H9 (cell line): ENCODE data around the gene MLANA. TPM values are rescaled to one million over a fixed set of nuclear protein-coding genes. Genes with fewer than 3 reads are reported as not detected.

ENCODE experiments used
- DNase-seq: peaks from one replicate; pipeline ENCODE4 v3.0.0-alpha.2; 2017
- H2AFZ ChIP-seq: one replicate; pipeline ENCODE4 v1.6.1; 2013; ENCODE audit warnings: mild to moderate bottlenecking, low read length, control low read depth, moderate library complexity
- H2AK5ac ChIP-seq: 2 replicates; pipeline ENCODE4 v1.6.1; 2013; ENCODE audit warnings: low read length, control low read depth, mixed read lengths; ENCODE audit not compliant: insufficient read length
- H2BK120ac ChIP-seq: one replicate; pipeline ENCODE4 v1.6.1; 2013; ENCODE audit warnings: low read depth, mild to moderate bottlenecking, low read length, control low read depth, inconsistent platforms; ENCODE audit not compliant: poor library complexity, severe bottlenecking
- H2BK12ac ChIP-seq: 2 replicates; pipeline ENCODE4 v1.6.1; 2013; ENCODE audit warnings: low read length, control low read depth, mixed read lengths, low read depth; ENCODE audit not compliant: insufficient read length
- H2BK15ac ChIP-seq: 2 replicates; pipeline ENCODE4 v1.6.1; 2013; ENCODE audit warnings: low read depth, low read length, control low read depth
- H2BK20ac ChIP-seq: one replicate; pipeline ENCODE4 v1.6.1; 2013; ENCODE audit warnings: low read depth, mild to moderate bottlenecking, low read length, control low read depth, inconsistent platforms; ENCODE audit not compliant: poor library complexity, severe bottlenecking
- H2BK5ac ChIP-seq: 2 replicates; pipeline ENCODE4 v1.6.1; 2013; ENCODE audit warnings: low read length, control low read depth, mixed read lengths; ENCODE audit not compliant: insufficient read length
- H3K14ac ChIP-seq: 2 replicates; pipeline ENCODE4 v1.6.1; 2013; ENCODE audit warnings: low read length, control low read depth; ENCODE audit not compliant: insufficient read depth
- H3K18ac ChIP-seq: 2 replicates; pipeline ENCODE4 v1.6.1; 2013; ENCODE audit warnings: low read depth, mild to moderate bottlenecking, mixed read lengths, low read length, control low read depth; ENCODE audit not compliant: insufficient read length
- H3K23ac ChIP-seq: 2 replicates; pipeline ENCODE4 v1.6.1; 2013; ENCODE audit warnings: low read length, control low read depth, mixed read lengths, low read depth; ENCODE audit not compliant: insufficient read length
- H3K23me2 ChIP-seq: 2 replicates; pipeline ENCODE4 v1.6.1; 2013; ENCODE audit warnings: low read depth, mild to moderate bottlenecking, mixed read lengths, low read length, control low read depth; ENCODE audit not compliant: insufficient read length, poor library complexity, severe bottlenecking
- H3K27ac ChIP-seq: 2 replicates; pipeline ENCODE4 v1.5.1; 2013; ENCODE audit warnings: low read length, control low read depth, mixed read lengths, low read depth; ENCODE audit not compliant: insufficient read length
- H3K27me3 ChIP-seq: 2 replicates; pipeline ENCODE4 v1.6.1; 2013; ENCODE audit warnings: low read length, control low read depth, inconsistent platforms; ENCODE audit not compliant: insufficient read depth
- H3K4ac ChIP-seq: 2 replicates; pipeline ENCODE4 v1.6.1; 2013; ENCODE audit warnings: low read depth, mild to moderate bottlenecking, control low read depth, inconsistent platforms, low read length, moderate library complexity
- H3K4me1 ChIP-seq: 2 replicates; pipeline ENCODE4 v1.6.1; 2013; ENCODE audit warnings: low read length, control low read depth, inconsistent platforms; ENCODE audit not compliant: insufficient read depth
- H3K4me2 ChIP-seq: 2 replicates; pipeline ENCODE4 v1.6.1; 2013; ENCODE audit warnings: low read length, control low read depth, mixed read lengths; ENCODE audit not compliant: insufficient read length, insufficient read depth
- H3K56ac ChIP-seq: 2 replicates; pipeline ENCODE4 v1.6.1; 2013; ENCODE audit warnings: low read depth, mild to moderate bottlenecking, mixed read lengths, low read length, control low read depth; ENCODE audit not compliant: insufficient read length
- H3K79me1 ChIP-seq: 2 replicates; pipeline ENCODE4 v1.6.1; 2013; ENCODE audit warnings: low read depth, mild to moderate bottlenecking, moderate library complexity, low read length, control low read depth, inconsistent platforms; ENCODE audit not compliant: insufficient read depth, poor library complexity, severe bottlenecking
- H3K79me2 ChIP-seq: 2 replicates; pipeline ENCODE4 v1.6.1; 2013; ENCODE audit warnings: low read length, control low read depth, inconsistent platforms; ENCODE audit not compliant: insufficient read depth
- H3K9ac ChIP-seq: 2 replicates; pipeline ENCODE4 v1.6.1; 2013; ENCODE audit warnings: low read length, control low read depth, mixed read lengths; ENCODE audit not compliant: insufficient read length; ENCODE audit errors: extremely low read depth
- H3K9me3 ChIP-seq: one replicate; pipeline ENCODE4 v1.6.1; 2013; ENCODE audit warnings: low read depth, low read length, inconsistent platforms; ENCODE audit not compliant: control insufficient read depth
- H3T11ph ChIP-seq: one replicate; pipeline ENCODE4 v1.6.1; 2013; ENCODE audit warnings: mild to moderate bottlenecking, low read length, control low read depth, inconsistent platforms
- H4K20me1 ChIP-seq: one replicate; pipeline ENCODE4 v1.6.1; 2013; ENCODE audit not compliant: control insufficient read depth, insufficient read length, insufficient read depth
- H4K5ac ChIP-seq: 2 replicates; pipeline ENCODE4 v1.6.1; 2013; ENCODE audit warnings: low read depth, mild to moderate bottlenecking, mixed read lengths, low read length, control low read depth; ENCODE audit not compliant: insufficient read length
- H4K8ac ChIP-seq: replicated peaks from 2 replicates; pipeline ENCODE4 v1.6.1; 2013; ENCODE audit warnings: low read length, control low read depth, mixed read lengths, low read depth; ENCODE audit not compliant: insufficient read length
- H4K91ac ChIP-seq: 2 replicates; pipeline ENCODE4 v1.6.1; 2013; ENCODE audit warnings: low read depth, mild to moderate bottlenecking, moderate library complexity, mixed read lengths, low read length, control low read depth; ENCODE audit not compliant: insufficient read length
- H3K27ac Mint-ChIP-seq, 3 experiments: 2 replicates in 2 of 3; 3 replicates in 1 of 3; pipeline ENCODE4 v1.8.0; 2020 to 2021; ENCODE audit warnings: mixed read lengths in 3 of 3, mild to moderate bottlenecking in 1 of 3, moderate library complexity in 1 of 3
- H3K27me3 Mint-ChIP-seq: 2 replicates; pipeline ENCODE4 v1.8.0; 2021; ENCODE audit warnings: low read depth, mild to moderate bottlenecking, moderate library complexity, mixed read lengths
- H3K36me3 Mint-ChIP-seq, 3 experiments: 2 replicates in 2 of 3; 3 replicates in 1 of 3; pipeline ENCODE4 v1.8.0; 2020 to 2021; ENCODE audit warnings: low read depth in 3 of 3, mixed read lengths in 3 of 3; ENCODE audit not compliant: insufficient read depth in 1 of 3
- H3K4me1 Mint-ChIP-seq, 2 experiments: 2 replicates each; pipeline ENCODE4 v1.8.0; 2020; ENCODE audit warnings: mixed read lengths in 2 of 2
- H3K4me3 Mint-ChIP-seq, 2 experiments: 2 replicates in 1 of 2; 3 replicates in 1 of 2; pipeline ENCODE4 v1.8.0; 2020 to 2021; ENCODE audit warnings: mild to moderate bottlenecking in 2 of 2, mixed read lengths in 2 of 2, moderate library complexity in 1 of 2
- H3K9me3 Mint-ChIP-seq, 2 experiments: 2 replicates in 1 of 2; 3 replicates in 1 of 2; pipeline ENCODE4 v1.8.0; 2020; ENCODE audit warnings: mild to moderate bottlenecking in 2 of 2, mixed read lengths in 2 of 2, moderate library complexity in 1 of 2
- WGBS: extraction: QIAGEN DNeasy Blood & Tissue Kit; methylation state at CpG from one replicate; pipeline ENCODE4 v1.1.7; 2013; ENCODE audit warnings: missing lambda C conversion rate, low lambda C conversion rate, mixed read lengths; ENCODE audit not compliant: insufficient read length; ENCODE audit errors: extremely low coverage; 5-methylcytosine and 5-hydroxymethylcytosine counted together
- total RNA-seq: library from RNA; stranded (reverse); gene quantifications from 2 replicates; pipeline ENCODE4 v1.2.1, GENCODE V29; 2021
- TF ChIP-seq, protein P1 (sequence below): fragments of 200-600 bp; sonication (generic); conservative IDR thresholded peaks from 3 replicates; pipeline ENCODE4 v1.8.0; 2021; ENCODE audit warnings: antibody characterized with exemption, mild to moderate bottlenecking

MLANA gene
- total RNA-seq, 1 experiment from 2014 or later: not detected

DNA sequence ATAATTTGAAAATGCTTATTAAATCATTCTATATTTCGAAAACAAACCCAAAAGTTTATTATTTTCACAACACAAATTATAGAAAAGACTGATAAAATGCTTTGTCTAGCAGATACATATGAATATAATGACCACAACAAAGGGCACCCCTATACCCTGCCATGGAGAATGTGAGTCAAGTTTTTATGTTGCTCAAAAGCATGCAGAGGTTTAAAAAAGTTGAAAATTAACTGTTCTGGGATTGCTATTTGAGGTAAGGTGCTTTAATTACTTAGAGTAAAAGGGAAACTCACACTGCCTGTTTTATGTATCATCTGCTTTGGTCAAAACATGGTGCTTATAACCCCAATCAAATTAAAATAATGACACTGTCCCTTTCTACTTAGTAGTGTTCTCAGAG lies 41.0 kb downstream of the MLANA start:
- H3K4me2 ChIP-seq: no peak overlapping the region
- H3K27me3 Mint-ChIP-seq: no peaks in the 10 kb centered on the region
- H2BK12ac ChIP-seq: no peak overlapping the region
- no peak overlapping the region for H3K56ac ChIP-seq
- H3T11ph ChIP-seq: no peak overlapping the region
- no peak overlapping the region for H2BK120ac ChIP-seq
- H3K23ac ChIP-seq: no peak overlapping the region
- TF ChIP-seq, protein P1, sequence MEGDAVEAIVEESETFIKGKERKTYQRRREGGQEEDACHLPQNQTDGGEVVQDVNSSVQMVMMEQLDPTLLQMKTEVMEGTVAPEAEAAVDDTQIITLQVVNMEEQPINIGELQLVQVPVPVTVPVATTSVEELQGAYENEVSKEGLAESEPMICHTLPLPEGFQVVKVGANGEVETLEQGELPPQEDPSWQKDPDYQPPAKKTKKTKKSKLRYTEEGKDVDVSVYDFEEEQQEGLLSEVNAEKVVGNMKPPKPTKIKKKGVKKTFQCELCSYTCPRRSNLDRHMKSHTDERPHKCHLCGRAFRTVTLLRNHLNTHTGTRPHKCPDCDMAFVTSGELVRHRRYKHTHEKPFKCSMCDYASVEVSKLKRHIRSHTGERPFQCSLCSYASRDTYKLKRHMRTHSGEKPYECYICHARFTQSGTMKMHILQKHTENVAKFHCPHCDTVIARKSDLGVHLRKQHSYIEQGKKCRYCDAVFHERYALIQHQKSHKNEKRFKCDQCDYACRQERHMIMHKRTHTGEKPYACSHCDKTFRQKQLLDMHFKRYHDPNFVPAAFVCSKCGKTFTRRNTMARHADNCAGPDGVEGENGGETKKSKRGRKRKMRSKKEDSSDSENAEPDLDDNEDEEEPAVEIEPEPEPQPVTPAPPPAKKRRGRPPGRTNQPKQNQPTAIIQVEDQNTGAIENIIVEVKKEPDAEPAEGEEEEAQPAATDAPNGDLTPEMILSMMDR: no peak
- H3K4me1 Mint-ChIP-seq: peaks cover 3 to 6% of the 10 kb centered on the region in 2 experiments; a peak in 1 of 4 replicates
- no peaks in the 10 kb centered on the region for H3K23me2 ChIP-seq
- no peak overlapping the region for H3K4me3 Mint-ChIP-seq
- H4K5ac ChIP-seq: no peak overlapping the region
- no peaks in the 10 kb centered on the region for H3K4me1 ChIP-seq
- no peak overlapping the region for H4K8ac ChIP-seq
- H3K9me3 Mint-ChIP-seq: no peaks in the 10 kb centered on the region
- H3K79me2 ChIP-seq: no peaks in the 10 kb centered on the region
- no peak overlapping the region for H3K14ac ChIP-seq
- no peak overlapping the region for H3K18ac ChIP-seq
- H3K27me3 ChIP-seq: no peaks in the 10 kb centered on the region
- H2BK5ac ChIP-seq: no peak overlapping the region
- no peaks in the 10 kb centered on the region for H4K20me1 ChIP-seq
- no peaks in the 10 kb centered on the region for H3K79me1 ChIP-seq
- H3K9ac ChIP-seq: no peak overlapping the region
- H3K27ac ChIP-seq: no peak overlapping the region
- H3K27ac Mint-ChIP-seq: no peak overlapping the region
- H2AFZ ChIP-seq: no peak overlapping the region
- whole genome bisulfite sequencing: no CpG with 5 or more reads among the region's 1 CpG
- no peak overlapping the region for H3K4ac ChIP-seq
- H2BK20ac ChIP-seq: no peak overlapping the region
- no peak overlapping the region for H2AK5ac ChIP-seq
- H3K36me3 Mint-ChIP-seq: no peaks in the 10 kb centered on the region
- H2BK15ac ChIP-seq: no peak overlapping the region
- H3K9me3 ChIP-seq: no peaks in the 10 kb centered on the region
- no peak overlapping the region for H4K91ac ChIP-seq
- DNase-seq: no peak
